ENCODE measurements around the gene CSTPP1. TPM values are rescaled to one million over a fixed set of nuclear protein-coding genes. Genes with fewer than 3 reads are reported as not detected.

Gene CSTPP1
- total and polyA plus RNA-seq, 2 donors (not counting 1 experiment from before 2014, with no cell fraction given) = 11.5 to 29.0 TPM

- Histone ChIP-seq H3K4me1 (ENCODE audit: control insufficient read depth in 2 of 2, insufficient read depth in 2 of 2, low read length in 2 of 2) (peaks cover 19 to 25% of the 10 kb centered on the region in 2 donors), H4K20me1 (ENCODE audit: control insufficient read depth, insufficient read depth, low read length, poor library complexity, severe bottlenecking) (no peaks in the 10 kb centered on the region), H3K4me3 (ENCODE audit: control extremely low read depth in 1 of 5, extremely low read depth in 1 of 5, insufficient read depth in 1 of 5, low read depth in 2 of 5, low read length in 4 of 5) (no peak overlapping the region), H3K9me3 (ENCODE audit: control extremely low read depth in 1 of 3, control insufficient read depth in 2 of 3, insufficient read depth in 1 of 3, low read length in 2 of 3) (peaks cover 0 to 13% (median 0%) of the 10 kb centered on the region in 3 donors), H3K4me2 (replicated peaks; ENCODE audit: low read depth, low read length, poor library complexity, severe bottlenecking) (no peak overlapping the region), H2AFZ (ENCODE audit: insufficient read depth, low read depth, low read length, poor library complexity, severe bottlenecking) (no peak overlapping the region), H3K36me3 (replicated peaks in 1 of 2; ENCODE audit: control extremely low read depth in 1 of 2, control insufficient read depth in 1 of 2, extremely low read depth in 1 of 2, insufficient read depth in 2 of 2, low read length in 1 of 2) (no peaks in the 10 kb centered on the region), H3K27ac (ENCODE audit: low read length in 2 of 2) (no peak overlapping the region), H3K9ac (ENCODE audit: low read length) (no peak overlapping the region), H3K79me2 (ENCODE audit: control insufficient read depth, insufficient read depth, low read length) (peaks cover 5% of the 10 kb centered on the region), H3K27me3 (replicated peaks in 1 of 4; ENCODE audit: control extremely low read depth in 1 of 4, control insufficient read depth in 3 of 4, insufficient read depth in 4 of 4, low read length in 3 of 4) (peaks cover 0 to 44% (median 15%) of the 10 kb centered on the region in 4 experiments)
- no peaks in the 10 kb centered on the region for H3K9me3 Mint-ChIP-seq (ENCODE audit: insufficient read depth)
- H3K27ac Mint-ChIP-seq = no peak overlapping the region
- H3K4me3 Mint-ChIP-seq = no peak overlapping the region
- CTCF ChIA-PET = interaction anchor here (0.6 to 1.7 kb wide), 2 partner anchors 76 to 577 kb away, joined by 4 to 5 read pairs; no protein-coding TSS in a partner anchor
- POLR2A ChIA-PET = interaction anchor here (0.6 kb wide), 1 partner anchor 31 kb away, joined by 3 read pairs; no protein-coding TSS in a partner anchor
- TF ChIP-seq EZH2 (IDR thresholded peaks at IDR 0.05; ENCODE audit: borderline replicate concordance, insufficient read depth, low read depth, low read length, poor library complexity, severe bottlenecking) = no peak
- TF ChIP-seq, protein P1, sequence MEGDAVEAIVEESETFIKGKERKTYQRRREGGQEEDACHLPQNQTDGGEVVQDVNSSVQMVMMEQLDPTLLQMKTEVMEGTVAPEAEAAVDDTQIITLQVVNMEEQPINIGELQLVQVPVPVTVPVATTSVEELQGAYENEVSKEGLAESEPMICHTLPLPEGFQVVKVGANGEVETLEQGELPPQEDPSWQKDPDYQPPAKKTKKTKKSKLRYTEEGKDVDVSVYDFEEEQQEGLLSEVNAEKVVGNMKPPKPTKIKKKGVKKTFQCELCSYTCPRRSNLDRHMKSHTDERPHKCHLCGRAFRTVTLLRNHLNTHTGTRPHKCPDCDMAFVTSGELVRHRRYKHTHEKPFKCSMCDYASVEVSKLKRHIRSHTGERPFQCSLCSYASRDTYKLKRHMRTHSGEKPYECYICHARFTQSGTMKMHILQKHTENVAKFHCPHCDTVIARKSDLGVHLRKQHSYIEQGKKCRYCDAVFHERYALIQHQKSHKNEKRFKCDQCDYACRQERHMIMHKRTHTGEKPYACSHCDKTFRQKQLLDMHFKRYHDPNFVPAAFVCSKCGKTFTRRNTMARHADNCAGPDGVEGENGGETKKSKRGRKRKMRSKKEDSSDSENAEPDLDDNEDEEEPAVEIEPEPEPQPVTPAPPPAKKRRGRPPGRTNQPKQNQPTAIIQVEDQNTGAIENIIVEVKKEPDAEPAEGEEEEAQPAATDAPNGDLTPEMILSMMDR (IDR thresholded peaks at IDR 0.05) = no peak
- intact Hi-C loops (cut with micrococcal nuclease) = no loop called here
- DNase-seq (peak; percentile 10), ATAC-seq (ENCODE audit: low read depth) (no peak)
- peaks cover 10% of the 10 kb centered on the region for H3K27me3 Mint-ChIP-seq
- WGBS (ENCODE audit: insufficient coverage) = 98% methylated on average over 22 of the region's 25 CpGs
- H3K4me1 Mint-ChIP-seq = peaks cover 16% of the 10 kb centered on the region
These were observed 246.7 kb downstream of the CSTPP1 start for GRCh38 chr11:47183031-47183856.

DNA sequence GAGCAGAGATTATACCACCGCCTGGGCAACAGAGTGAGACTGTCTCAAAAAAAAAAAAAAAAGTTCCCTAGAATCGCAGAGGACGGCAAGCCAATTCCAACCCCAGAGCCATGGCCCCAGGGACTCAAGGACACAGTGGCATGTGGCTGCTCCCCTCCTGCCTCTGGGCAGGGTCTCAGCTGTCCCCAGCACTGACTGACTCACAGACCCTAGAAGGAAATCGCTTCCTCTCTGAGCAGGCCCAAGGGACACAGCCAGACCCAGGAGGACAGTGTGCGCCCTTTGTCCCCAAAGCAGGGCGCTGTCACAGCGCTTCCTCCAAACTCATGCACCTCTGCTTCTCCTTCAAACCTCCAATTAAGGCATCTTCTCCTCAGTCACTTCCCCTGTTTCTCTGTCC lies 247.4 kb downstream of the CSTPP1 start:
- H3K4me3 Mint-ChIP-seq = no peak overlapping the region
- POLR2A ChIA-PET = interaction anchor here (0.6 kb wide), 1 partner anchor 30 kb away, joined by 3 read pairs; no protein-coding TSS in a partner anchor
- no peaks in the 10 kb centered on the region for H4K20me1 ChIP-seq (ENCODE audit: control insufficient read depth, insufficient read depth, low read length, poor library complexity, severe bottlenecking)
- no peak overlapping the region for H3K4me3 ChIP-seq (ENCODE audit: control extremely low read depth in 1 of 5, extremely low read depth in 1 of 5, insufficient read depth in 1 of 5, low read depth in 2 of 5, low read length in 4 of 5)
- H3K27ac Mint-ChIP-seq = no peak overlapping the region
- no peaks in the 10 kb centered on the region for H3K9me3 Mint-ChIP-seq (ENCODE audit: insufficient read depth)
- no peak overlapping the region for H3K27ac ChIP-seq (ENCODE audit: low read length in 2 of 2)
- H3K4me1 ChIP-seq (ENCODE audit: control insufficient read depth in 2 of 2, insufficient read depth in 2 of 2, low read length in 2 of 2) = peaks cover 19 to 24% of the 10 kb centered on the region in 2 donors
- TF ChIP-seq, protein P1 (IDR thresholded peaks at IDR 0.05) = no peak
- no peak for TF ChIP-seq EZH2 (IDR thresholded peaks at IDR 0.05; ENCODE audit: borderline replicate concordance, insufficient read depth, low read depth, low read length, poor library complexity, severe bottlenecking)
- H3K79me2 ChIP-seq (ENCODE audit: control insufficient read depth, insufficient read depth, low read length) = peaks cover 3% of the 10 kb centered on the region
- H2AFZ ChIP-seq (ENCODE audit: insufficient read depth, low read depth, low read length, poor library complexity, severe bottlenecking) = no peak overlapping the region
- intact Hi-C loops (cut with micrococcal nuclease) = no loop called here
- ATAC-seq (ENCODE audit: low read depth) (no peak), DNase-seq (peak; percentile 7)
- H3K9me3 ChIP-seq (ENCODE audit: control extremely low read depth in 1 of 3, control insufficient read depth in 2 of 3, insufficient read depth in 1 of 3, low read length in 2 of 3) = peaks cover 0 to 13% (median 0%) of the 10 kb centered on the region in 3 donors
- CTCF ChIA-PET = interaction anchor here (1.7 kb wide), 1 partner anchor 75 kb away, joined by 5 read pairs; no protein-coding TSS in a partner anchor
- 86% methylated on average over 7 of the region's 7 CpGs for WGBS (ENCODE audit: insufficient coverage)
- H3K27me3 ChIP-seq (replicated peaks in 1 of 4; ENCODE audit: control extremely low read depth in 1 of 4, control insufficient read depth in 3 of 4, insufficient read depth in 4 of 4, low read length in 3 of 4) = peaks cover 0 to 44% (median 15%) of the 10 kb centered on the region in 4 experiments
- no peak overlapping the region for H3K4me2 ChIP-seq (replicated peaks; ENCODE audit: low read depth, low read length, poor library complexity, severe bottlenecking)
- H3K9ac ChIP-seq (ENCODE audit: low read length) = no peak overlapping the region
- no peaks in the 10 kb centered on the region for H3K36me3 ChIP-seq (replicated peaks in 1 of 2; ENCODE audit: control extremely low read depth in 1 of 2, control insufficient read depth in 1 of 2, extremely low read depth in 1 of 2, insufficient read depth in 2 of 2, low read length in 1 of 2)
- peaks cover 10% of the 10 kb centered on the region for H3K27me3 Mint-ChIP-seq
- peaks cover 16% of the 10 kb centered on the region for H3K4me1 Mint-ChIP-seq
